ENCODE data around the gene TGIF2.

The TGIF2 gene

DNA sequence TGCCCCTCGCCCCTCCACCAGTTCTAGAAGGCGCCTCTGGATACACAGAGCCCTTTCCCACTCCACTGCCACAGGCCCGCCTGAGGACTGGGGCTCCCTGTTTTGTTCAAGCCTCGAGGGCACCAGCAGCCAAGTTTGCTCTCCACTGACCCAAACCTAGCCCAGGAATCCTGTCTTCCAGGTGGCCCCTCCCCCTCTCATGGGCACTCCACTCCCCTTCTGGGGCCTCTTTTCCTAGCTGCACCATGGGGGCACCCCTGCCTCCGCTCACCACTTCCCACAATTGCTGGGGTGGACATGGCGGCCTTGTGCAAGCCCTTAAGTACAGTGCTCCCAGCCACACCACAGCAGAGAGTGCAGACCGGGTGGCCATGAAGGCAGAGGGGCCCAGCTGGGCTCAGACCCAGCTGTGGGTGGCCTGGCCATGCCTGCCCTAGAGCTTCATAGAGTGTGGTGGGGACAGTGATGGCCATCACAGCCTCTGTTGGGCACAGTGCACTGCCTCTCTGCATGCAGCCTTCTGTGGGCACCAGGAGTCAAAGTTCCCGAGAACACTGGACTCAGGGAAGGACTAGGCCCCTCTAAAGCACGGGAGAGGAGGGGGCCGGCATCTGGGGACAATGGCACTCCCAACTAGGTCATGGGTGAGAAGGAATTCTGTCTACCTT lies 30.7 kb upstream of the TGIF2 start:
- no peaks in the 10 kb centered on the region for H3K27me3 ChIP-seq (ENCODE audit: insufficient read depth, low read depth)
- H4K20me1 ChIP-seq (ENCODE audit: insufficient read depth): no peaks in the 10 kb centered on the region
- no peaks in the 10 kb centered on the region for H3K4me1 ChIP-seq (ENCODE audit: low read depth, poor library complexity, severe bottlenecking)
- no peaks in the 10 kb centered on the region for H3K36me3 ChIP-seq (ENCODE audit: insufficient read depth)
- H3K4me3 ChIP-seq (IDR thresholded peaks at IDR 0.05; ENCODE audit: insufficient read depth, low read depth, low read length): no peak overlapping the region
- no peak overlapping the region for H3K9ac ChIP-seq
- no peak overlapping the region for H3K4me2 ChIP-seq
- no peak overlapping the region for H2AFZ ChIP-seq (ENCODE audit: low read depth)
- TF ChIP-seq, protein P1, sequence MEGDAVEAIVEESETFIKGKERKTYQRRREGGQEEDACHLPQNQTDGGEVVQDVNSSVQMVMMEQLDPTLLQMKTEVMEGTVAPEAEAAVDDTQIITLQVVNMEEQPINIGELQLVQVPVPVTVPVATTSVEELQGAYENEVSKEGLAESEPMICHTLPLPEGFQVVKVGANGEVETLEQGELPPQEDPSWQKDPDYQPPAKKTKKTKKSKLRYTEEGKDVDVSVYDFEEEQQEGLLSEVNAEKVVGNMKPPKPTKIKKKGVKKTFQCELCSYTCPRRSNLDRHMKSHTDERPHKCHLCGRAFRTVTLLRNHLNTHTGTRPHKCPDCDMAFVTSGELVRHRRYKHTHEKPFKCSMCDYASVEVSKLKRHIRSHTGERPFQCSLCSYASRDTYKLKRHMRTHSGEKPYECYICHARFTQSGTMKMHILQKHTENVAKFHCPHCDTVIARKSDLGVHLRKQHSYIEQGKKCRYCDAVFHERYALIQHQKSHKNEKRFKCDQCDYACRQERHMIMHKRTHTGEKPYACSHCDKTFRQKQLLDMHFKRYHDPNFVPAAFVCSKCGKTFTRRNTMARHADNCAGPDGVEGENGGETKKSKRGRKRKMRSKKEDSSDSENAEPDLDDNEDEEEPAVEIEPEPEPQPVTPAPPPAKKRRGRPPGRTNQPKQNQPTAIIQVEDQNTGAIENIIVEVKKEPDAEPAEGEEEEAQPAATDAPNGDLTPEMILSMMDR (conservative IDR thresholded peaks at IDR 0.05; ENCODE audit: low read depth, low read length): no peak
- no peaks in the 10 kb centered on the region for H3K79me2 ChIP-seq (ENCODE audit: insufficient read depth, low read depth)
- H3K27ac ChIP-seq: no peak overlapping the region

DNA sequence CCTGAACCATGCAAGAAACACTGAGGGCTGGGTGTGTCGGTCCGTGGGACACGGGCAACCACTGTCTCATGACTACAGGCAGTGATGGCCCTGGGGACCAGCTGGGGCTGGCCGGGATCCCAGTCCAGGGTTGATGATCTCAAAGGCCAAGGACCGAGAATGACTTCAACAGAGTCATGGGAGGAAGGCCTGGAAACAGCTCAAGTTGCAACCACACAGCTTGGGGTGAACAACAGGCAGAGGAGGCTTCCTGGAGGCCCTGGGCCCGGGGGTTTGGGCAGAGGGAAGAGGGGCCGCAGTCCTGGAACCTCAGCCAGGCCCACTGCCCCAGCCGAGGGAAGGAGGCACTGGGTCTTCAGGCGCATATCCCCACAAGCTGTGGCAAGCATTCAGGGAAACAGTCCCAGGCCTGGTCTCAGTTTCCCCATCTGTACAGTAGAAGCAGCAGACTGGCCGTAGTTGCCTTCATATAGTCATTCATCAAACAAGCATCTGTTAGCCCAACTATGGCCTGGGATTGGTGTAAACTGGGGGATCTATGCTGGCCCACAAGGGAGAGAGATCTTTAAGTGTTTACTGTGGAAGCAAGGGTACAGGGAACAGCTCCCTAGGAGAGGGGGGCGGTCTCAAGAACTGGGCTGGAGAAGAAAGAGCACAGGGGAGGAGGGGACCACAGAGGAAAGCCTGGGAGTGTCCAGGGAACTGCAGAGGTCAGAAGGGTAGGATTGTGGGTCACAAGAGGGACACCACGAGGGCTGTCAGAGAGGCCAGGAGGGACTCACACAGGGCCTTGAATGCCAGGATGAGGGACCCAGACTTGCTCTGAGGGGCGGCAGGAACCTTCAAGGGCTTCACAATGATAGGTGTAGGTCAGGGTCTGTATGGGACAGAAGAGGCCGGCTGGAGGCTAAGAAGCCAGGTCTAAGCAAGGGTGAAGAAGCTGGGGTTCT lies 29.9 kb upstream of the TGIF2 start:
- H3K36me3 ChIP-seq (ENCODE audit: insufficient read depth): no peaks in the 10 kb centered on the region
- no peak overlapping the region for H3K9ac ChIP-seq
- H4K20me1 ChIP-seq (ENCODE audit: insufficient read depth): no peaks in the 10 kb centered on the region
- no peaks in the 10 kb centered on the region for H3K27me3 ChIP-seq (ENCODE audit: insufficient read depth, low read depth)
- no peaks in the 10 kb centered on the region for H3K4me1 ChIP-seq (ENCODE audit: low read depth, poor library complexity, severe bottlenecking)
- H3K4me2 ChIP-seq: no peak overlapping the region
- no peak overlapping the region for H2AFZ ChIP-seq (ENCODE audit: low read depth)
- TF ChIP-seq, protein P1 (conservative IDR thresholded peaks at IDR 0.05; ENCODE audit: low read depth, low read length): no peak
- no peak overlapping the region for H3K4me3 ChIP-seq (IDR thresholded peaks at IDR 0.05; ENCODE audit: insufficient read depth, low read depth, low read length)
- no peaks in the 10 kb centered on the region for H3K79me2 ChIP-seq (ENCODE audit: insufficient read depth, low read depth)
- no peak overlapping the region for H3K27ac ChIP-seq

DNA sequence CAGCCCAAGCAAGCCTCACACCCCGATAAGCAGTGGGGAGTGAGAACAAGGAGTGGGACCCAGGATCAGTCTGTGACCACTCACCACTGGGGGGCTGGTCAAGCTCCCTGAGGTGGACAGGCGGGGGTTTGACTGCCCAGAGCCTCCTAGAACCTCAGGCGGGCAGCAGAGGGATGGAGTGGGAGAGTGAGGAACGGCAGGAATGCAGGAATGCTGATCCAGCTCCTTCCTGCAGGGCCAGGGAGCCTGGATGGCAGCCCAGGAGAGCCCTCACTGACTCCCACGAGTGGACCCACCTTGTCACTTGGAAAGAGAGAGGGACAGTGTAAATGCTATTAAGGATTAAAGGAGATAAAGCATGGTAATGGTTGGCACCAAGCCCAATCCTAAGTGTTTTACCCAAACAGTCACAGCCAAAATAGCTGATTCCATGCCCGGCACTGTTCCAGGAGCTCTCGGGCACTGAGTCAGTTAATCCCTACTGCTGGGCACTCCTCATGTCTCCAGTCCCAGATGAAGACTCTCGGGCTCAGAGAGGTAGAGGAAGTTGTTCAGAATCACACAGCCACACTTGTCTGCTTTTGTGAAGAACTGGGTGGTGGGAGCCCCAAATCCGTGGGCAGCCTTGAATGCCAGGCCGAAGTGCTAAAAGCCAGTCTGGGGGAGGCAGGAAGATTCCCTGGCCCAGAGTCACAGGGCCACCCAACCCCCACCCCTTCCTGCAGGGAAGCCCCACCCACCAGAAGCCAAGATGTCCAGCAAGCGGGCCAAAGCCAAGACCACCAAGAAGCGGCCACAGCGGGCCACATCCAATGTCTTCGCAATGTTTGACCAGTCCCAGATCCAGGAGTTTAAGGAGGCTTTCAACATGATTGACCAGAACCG lies 29.0 kb upstream of the TGIF2 start:
- no peak overlapping the region for H3K4me2 ChIP-seq
- H3K4me3 ChIP-seq (IDR thresholded peaks at IDR 0.05; ENCODE audit: insufficient read depth, low read depth, low read length): no peak overlapping the region
- TF ChIP-seq, protein P1 (conservative IDR thresholded peaks at IDR 0.05; ENCODE audit: low read depth, low read length): no peak
- no peaks in the 10 kb centered on the region for H3K79me2 ChIP-seq (ENCODE audit: insufficient read depth, low read depth)
- no peak overlapping the region for H2AFZ ChIP-seq (ENCODE audit: low read depth)
- H3K27ac ChIP-seq: no peak overlapping the region
- H4K20me1 ChIP-seq (ENCODE audit: insufficient read depth): no peaks in the 10 kb centered on the region
- no peaks in the 10 kb centered on the region for H3K36me3 ChIP-seq (ENCODE audit: insufficient read depth)
- no peaks in the 10 kb centered on the region for H3K4me1 ChIP-seq (ENCODE audit: low read depth, poor library complexity, severe bottlenecking)
- H3K27me3 ChIP-seq (ENCODE audit: insufficient read depth, low read depth): no peaks in the 10 kb centered on the region
- no peak overlapping the region for H3K9ac ChIP-seq

DNA sequence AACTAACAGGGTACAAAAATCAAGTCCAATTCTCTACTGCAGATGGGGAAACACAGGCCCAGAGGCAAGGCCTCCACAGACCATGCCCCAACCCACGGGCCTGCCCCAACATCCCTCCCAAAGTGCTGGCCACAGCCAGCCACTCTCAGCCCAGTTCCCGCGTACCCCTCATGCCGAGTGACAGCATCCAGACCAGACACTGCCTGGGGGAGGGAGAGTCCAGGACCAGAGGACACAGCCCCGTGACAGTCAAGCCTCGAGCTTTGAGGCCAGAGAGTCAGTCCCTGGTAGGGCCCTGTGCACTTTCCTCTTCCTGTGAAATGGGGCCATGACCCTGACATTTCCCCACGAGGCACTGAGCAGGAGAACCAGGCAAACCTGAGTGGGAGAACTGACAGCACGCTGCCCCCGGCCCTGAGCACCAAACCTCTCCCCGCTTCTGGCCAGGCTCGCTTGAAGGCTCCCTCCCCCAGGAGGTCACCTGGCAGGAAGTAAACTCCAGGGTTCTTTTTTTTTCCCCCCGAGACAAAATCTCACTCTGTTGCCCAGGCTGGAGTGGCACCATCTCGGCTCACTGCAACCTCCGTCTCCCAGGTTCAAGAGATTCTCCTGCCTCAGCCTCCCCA lies 27.2 kb upstream of the TGIF2 start:
- no peaks in the 10 kb centered on the region for H3K27me3 ChIP-seq (ENCODE audit: insufficient read depth, low read depth)
- H3K9ac ChIP-seq: no peak overlapping the region
- no peaks in the 10 kb centered on the region for H3K79me2 ChIP-seq (ENCODE audit: insufficient read depth, low read depth)
- no peak overlapping the region for H3K4me3 ChIP-seq (IDR thresholded peaks at IDR 0.05; ENCODE audit: insufficient read depth, low read depth, low read length)
- H3K27ac ChIP-seq: no peak overlapping the region
- H2AFZ ChIP-seq (ENCODE audit: low read depth): no peak overlapping the region
- H4K20me1 ChIP-seq (ENCODE audit: insufficient read depth): no peaks in the 10 kb centered on the region
- H3K36me3 ChIP-seq (ENCODE audit: insufficient read depth): no peaks in the 10 kb centered on the region
- TF ChIP-seq, protein P1 (conservative IDR thresholded peaks at IDR 0.05; ENCODE audit: low read depth, low read length): no peak
- H3K4me2 ChIP-seq: no peak overlapping the region
- no peaks in the 10 kb centered on the region for H3K4me1 ChIP-seq (ENCODE audit: low read depth, poor library complexity, severe bottlenecking)
